Measurements from ENCODE around the gene WNT10A. TPM values are rescaled to one million over a fixed set of nuclear protein-coding genes. Genes with fewer than 3 reads are reported as not detected.

Gene WNT10A
- total and polyA plus RNA-seq, 9 of the 15 experiments (the other 6 are each of a cell fraction or from before 2014, with no cell fraction given) = not detected

DNA sequence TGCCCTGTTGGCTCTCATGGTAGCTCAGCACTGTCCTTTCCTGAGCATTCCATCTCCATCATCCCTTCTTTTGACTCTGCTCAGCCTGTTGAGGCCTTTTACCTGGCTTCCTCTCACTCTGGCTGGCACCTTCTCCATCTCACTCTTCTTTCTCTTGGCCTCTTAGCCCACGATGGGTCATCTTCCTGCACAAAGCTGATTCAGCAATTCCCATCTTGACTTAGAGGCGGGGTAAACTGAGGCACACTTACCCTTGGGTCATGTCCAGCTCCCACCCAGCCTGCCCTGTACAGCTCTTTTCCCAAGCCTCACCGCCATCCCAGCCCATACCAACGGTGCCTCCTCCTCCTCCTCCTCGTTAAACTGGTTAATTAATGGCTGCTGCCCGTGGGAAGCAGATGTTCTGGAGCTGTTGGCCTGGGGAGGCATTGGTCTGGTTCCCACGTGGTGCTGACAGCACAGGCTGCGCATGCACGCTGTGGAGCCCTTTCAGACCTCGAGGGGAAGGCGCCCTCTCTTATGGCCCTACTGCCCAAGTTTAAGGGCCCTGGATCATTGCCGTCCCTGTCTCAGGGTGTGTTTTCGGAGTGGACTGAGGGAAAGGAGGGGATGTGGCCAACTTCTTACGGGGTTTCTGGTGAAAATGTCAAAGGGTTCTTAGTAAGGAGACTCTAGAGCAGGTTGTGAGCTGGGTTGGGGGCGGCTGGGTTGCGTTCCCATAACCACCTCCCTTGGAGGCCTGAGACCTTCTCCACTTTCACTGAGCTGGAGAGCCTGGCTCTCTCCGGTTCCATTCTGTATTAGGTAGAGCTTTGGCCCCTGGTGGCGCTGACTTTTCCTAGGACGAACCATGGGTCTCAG, 10.9 kb downstream of the WNT10A start (continued):
- TF ChIP-seq CHCHD3 (CRISPR knock-in tag; IDR thresholded peaks at IDR 0.05) (no peak), E2F4 (CRISPR knock-in tag; IDR thresholded peaks at IDR 0.05; ENCODE audit: low read depth) (no peak), RBM25 (IDR thresholded peaks at IDR 0.05; ENCODE audit: low read depth, low read length, severe bottlenecking) (no peak), SIRT6 (IDR thresholded peaks at IDR 0.05; ENCODE audit: low read depth, low read length) (no peak), MEIS2 (IDR thresholded peaks at IDR 0.05; ENCODE audit: partially characterized antibody) (no peak), RCOR1 (IDR thresholded peaks at IDR 0.05; ENCODE audit: borderline replicate concordance in 1 of 2, low read depth in 2 of 2, low read length in 2 of 2) (no peak), CHD7 (IDR thresholded peaks at IDR 0.05; ENCODE audit: low read depth, low read length) (no peak), C11orf30 (IDR thresholded peaks at IDR 0.05; ENCODE audit: low read depth) (peak; percentile 63)

All from K562 (cell line).